Measurements from ENCODE around the gene CLBA1. TPM values are rescaled to one million over a fixed set of nuclear protein-coding genes. Genes with fewer than 3 reads are reported as not detected.

CLBA1 gene
- total RNA-seq, 2 experiments from 2014 or later = 0.82 to 1.2 TPM

DNA sequence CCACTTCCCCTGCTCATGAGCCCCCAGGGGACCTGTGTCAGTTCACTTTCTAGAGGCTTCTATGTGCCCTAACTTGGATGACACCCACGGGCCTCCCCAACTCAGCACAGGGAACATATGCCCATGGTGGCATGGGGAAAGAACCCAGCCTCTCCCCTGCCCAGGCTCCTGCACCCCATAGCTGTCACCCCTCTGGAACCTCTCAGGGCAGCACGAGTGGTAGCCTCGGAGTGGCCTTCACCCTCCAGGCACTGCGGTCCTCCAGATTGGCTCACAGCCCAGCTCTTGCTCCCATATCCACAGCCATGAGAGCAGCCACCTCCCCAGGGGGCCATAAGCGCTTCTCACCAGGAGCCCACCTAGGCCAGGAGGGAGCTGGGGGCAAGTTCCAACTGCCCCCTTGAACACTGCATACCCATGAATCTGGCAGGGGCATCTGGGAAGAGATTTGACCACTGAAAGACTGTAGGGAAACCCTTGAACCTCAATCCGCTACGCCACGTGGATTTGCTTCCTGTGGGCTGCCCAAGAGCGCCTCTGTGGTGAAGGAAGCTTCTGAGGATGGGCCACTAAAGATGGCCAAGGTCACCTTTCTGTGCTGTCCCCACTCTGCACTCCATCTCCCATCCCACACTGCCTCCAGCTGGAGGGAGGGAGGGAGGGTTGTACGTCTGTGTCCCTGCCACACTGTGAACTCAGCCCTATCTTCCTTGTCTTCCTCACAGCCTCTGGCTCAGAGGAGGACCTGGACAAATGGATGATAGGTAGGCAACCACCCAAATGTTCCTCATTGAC is 49.0 kb upstream of the CLBA1 start:
- intact Hi-C loops (cut with micrococcal nuclease; ENCODE audit: unreplicated experiment) = no loop called here
- CTCF ChIA-PET (ENCODE audit: unreplicated experiment) = no interaction called here
- H3K4me2 ChIP-seq (ENCODE audit: low read length) = no peak overlapping the region

DNA sequence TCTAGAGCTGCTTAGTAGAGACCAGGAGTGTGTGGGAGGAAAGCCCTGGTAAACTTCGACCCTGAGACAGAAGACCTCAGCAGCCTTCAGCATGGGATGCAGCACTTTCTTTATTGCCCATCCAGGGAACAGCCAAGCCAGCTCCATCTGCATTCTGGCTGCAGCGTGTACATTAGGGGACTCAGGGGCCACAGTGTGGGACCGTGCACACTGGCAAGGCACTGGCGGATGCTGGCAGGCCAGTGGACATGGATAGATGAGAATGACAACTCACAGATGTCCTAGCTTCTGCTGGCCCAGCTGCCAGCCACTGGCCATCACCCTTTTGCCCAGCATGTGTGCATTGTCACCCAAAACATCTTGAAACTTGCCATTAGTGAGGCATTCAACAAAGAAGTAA is 48.4 kb upstream of the CLBA1 start:
- H3K4me3 ChIP-seq (ENCODE audit: low read depth, low read length, poor library complexity, severe bottlenecking) = no peak overlapping the region
- no peaks in the 10 kb centered on the region for H3K9me2 ChIP-seq (ENCODE audit: insufficient read depth, low read length)
- BruUV-seq (replicated peaks) = no TSS peak
- POLR2A ChIA-PET = no interaction called here
- H3K9me3 ChIP-seq (ENCODE audit: low read length) = no peaks in the 10 kb centered on the region
- intact Hi-C loops (cut with micrococcal nuclease; ENCODE audit: unreplicated experiment) = no loop called here
- DNase-seq (ENCODE audit: low spot score) = no peak
- H3K4me1 ChIP-seq (ENCODE audit: insufficient read depth, low read length, poor library complexity, severe bottlenecking) = no peaks in the 10 kb centered on the region
- H4K20me1 ChIP-seq (ENCODE audit: insufficient read depth, low read length) = no peaks in the 10 kb centered on the region
- H2AFZ ChIP-seq (ENCODE audit: low read length) = no peak overlapping the region
- no peak overlapping the region for H3K4me2 ChIP-seq (ENCODE audit: low read length)
- TF ChIP-seq, protein P1, sequence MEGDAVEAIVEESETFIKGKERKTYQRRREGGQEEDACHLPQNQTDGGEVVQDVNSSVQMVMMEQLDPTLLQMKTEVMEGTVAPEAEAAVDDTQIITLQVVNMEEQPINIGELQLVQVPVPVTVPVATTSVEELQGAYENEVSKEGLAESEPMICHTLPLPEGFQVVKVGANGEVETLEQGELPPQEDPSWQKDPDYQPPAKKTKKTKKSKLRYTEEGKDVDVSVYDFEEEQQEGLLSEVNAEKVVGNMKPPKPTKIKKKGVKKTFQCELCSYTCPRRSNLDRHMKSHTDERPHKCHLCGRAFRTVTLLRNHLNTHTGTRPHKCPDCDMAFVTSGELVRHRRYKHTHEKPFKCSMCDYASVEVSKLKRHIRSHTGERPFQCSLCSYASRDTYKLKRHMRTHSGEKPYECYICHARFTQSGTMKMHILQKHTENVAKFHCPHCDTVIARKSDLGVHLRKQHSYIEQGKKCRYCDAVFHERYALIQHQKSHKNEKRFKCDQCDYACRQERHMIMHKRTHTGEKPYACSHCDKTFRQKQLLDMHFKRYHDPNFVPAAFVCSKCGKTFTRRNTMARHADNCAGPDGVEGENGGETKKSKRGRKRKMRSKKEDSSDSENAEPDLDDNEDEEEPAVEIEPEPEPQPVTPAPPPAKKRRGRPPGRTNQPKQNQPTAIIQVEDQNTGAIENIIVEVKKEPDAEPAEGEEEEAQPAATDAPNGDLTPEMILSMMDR (conservative IDR thresholded peaks at IDR 0.05; ENCODE audit: low read length) = no peak
- no peak for TF ChIP-seq EZH2phosphoT487 (IDR thresholded peaks at IDR 0.05; ENCODE audit: borderline replicate concordance, low read depth, low read length)
- CTCF ChIA-PET (ENCODE audit: unreplicated experiment) = no interaction called here
- no peak overlapping the region for H3K27ac ChIP-seq (ENCODE audit: low read depth, low read length, poor library complexity, severe bottlenecking)
- no peaks in the 10 kb centered on the region for H3K36me3 ChIP-seq (ENCODE audit: insufficient read depth, low read length)
- no peaks in the 10 kb centered on the region for H3K79me2 ChIP-seq (ENCODE audit: insufficient read depth, low read depth, low read length)

More for the DNA sequence above, 49.0 kb upstream of the CLBA1 start:
- H3K9me3 ChIP-seq (ENCODE audit: low read length) = no peaks in the 10 kb centered on the region
- no peak overlapping the region for H3K27ac ChIP-seq (ENCODE audit: low read depth, low read length, poor library complexity, severe bottlenecking)
- no peaks in the 10 kb centered on the region for H3K9me2 ChIP-seq (ENCODE audit: insufficient read depth, low read length)
- H3K79me2 ChIP-seq (ENCODE audit: insufficient read depth, low read depth, low read length) = no peaks in the 10 kb centered on the region
- no peak for DNase-seq (ENCODE audit: low spot score)
- H2AFZ ChIP-seq (ENCODE audit: low read length) = no peak overlapping the region
- no peak overlapping the region for H3K4me3 ChIP-seq (ENCODE audit: low read depth, low read length, poor library complexity, severe bottlenecking)
- no peaks in the 10 kb centered on the region for H3K4me1 ChIP-seq (ENCODE audit: insufficient read depth, low read length, poor library complexity, severe bottlenecking)
- no peaks in the 10 kb centered on the region for H3K36me3 ChIP-seq (ENCODE audit: insufficient read depth, low read length)
- no peak for TF ChIP-seq EZH2phosphoT487 (IDR thresholded peaks at IDR 0.05; ENCODE audit: borderline replicate concordance, low read depth, low read length)
- TF ChIP-seq, protein P1 (conservative IDR thresholded peaks at IDR 0.05; ENCODE audit: low read length) = no peak
- no TSS peak for BruUV-seq (replicated peaks)
- POLR2A ChIA-PET = no interaction called here
- H4K20me1 ChIP-seq (ENCODE audit: insufficient read depth, low read length) = no peaks in the 10 kb centered on the region

GRCh38 chr14:104937694-104938365 is 47.8 kb upstream of the CLBA1 start:
- H3K4me2 ChIP-seq (ENCODE audit: low read length) = no peak overlapping the region
- ChIA-PET CTCF (ENCODE audit: unreplicated experiment) (no interaction called here), POLR2A (no interaction called here)
- DNase-seq (ENCODE audit: low spot score) = no peak
- no peaks in the 10 kb centered on the region for H3K36me3 ChIP-seq (ENCODE audit: insufficient read depth, low read length)
- intact Hi-C loops (cut with micrococcal nuclease; ENCODE audit: unreplicated experiment) = no loop called here
- no peak overlapping the region for H3K4me3 ChIP-seq (ENCODE audit: low read depth, low read length, poor library complexity, severe bottlenecking)
- H3K9me2 ChIP-seq (ENCODE audit: insufficient read depth, low read length) = no peaks in the 10 kb centered on the region
- TF ChIP-seq, protein P1 (conservative IDR thresholded peaks at IDR 0.05; ENCODE audit: low read length) = no peak
- TF ChIP-seq EZH2phosphoT487 (IDR thresholded peaks at IDR 0.05; ENCODE audit: borderline replicate concordance, low read depth, low read length) = no peak
- H2AFZ ChIP-seq (ENCODE audit: low read length) = no peak overlapping the region
- BruUV-seq (replicated peaks) = no TSS peak
- H3K9me3 ChIP-seq (ENCODE audit: low read length) = no peaks in the 10 kb centered on the region
- H3K27ac ChIP-seq (ENCODE audit: low read depth, low read length, poor library complexity, severe bottlenecking) = no peak overlapping the region
- no peaks in the 10 kb centered on the region for H4K20me1 ChIP-seq (ENCODE audit: insufficient read depth, low read length)
- no peaks in the 10 kb centered on the region for H3K79me2 ChIP-seq (ENCODE audit: insufficient read depth, low read depth, low read length)
- no peaks in the 10 kb centered on the region for H3K4me1 ChIP-seq (ENCODE audit: insufficient read depth, low read length, poor library complexity, severe bottlenecking)
